ENCODE results near the gene VILL.

DNA sequence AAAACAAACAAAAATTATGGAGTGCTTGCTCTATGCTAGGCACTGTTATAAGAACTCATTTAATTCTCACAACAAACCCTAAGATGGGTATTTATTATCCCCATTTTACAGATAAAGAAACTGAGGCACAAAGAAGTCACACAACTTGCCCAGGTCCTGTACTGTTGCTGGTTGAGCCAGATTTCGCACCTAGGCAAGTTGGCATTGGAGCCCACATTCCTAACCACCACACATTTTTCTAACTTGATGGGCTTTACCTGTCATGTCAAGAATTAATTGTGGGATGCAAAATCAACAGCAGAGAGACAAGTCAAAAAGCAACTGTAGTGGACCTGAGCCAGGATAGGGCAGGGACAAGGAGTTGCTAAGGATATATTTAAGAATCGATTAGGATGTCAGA, 47.9 kb upstream of the VILL start:
- TF ChIP-seq TAF1 (IDR thresholded peaks at IDR 0.05; ENCODE audit: low read depth, low read length), result no peak
- TF ChIP-seq POLR2A (IDR thresholded peaks at IDR 0.05; ENCODE audit: low read depth, low read length), result no peak

Data from GM12891 (cell line).